AG04449 (cell line): Measurements from ENCODE around the gene PCNA.
"Not testable (repeated sequence)": the region's sequence is repeated elsewhere in the genome, so short reads cannot be mapped to it uniquely, and the experiment has no call there.

Experiments
- CTCF ChIA-PET: fragments of 350-600 bp; formaldehyde crosslinking; extraction: SDS; loops from one replicate; lab custom pipeline; 2021; ENCODE audit warnings: antibody characterized with exemption; lab: Yijun Ruan, JAX
- POLR2A ChIA-PET: fragments of 400-600, 350-600 bp; formaldehyde crosslinking; extraction: SDS; loops from one replicate; lab custom pipeline; 2020; ENCODE audit warnings: antibody characterized with exemption, inconsistent platforms; lab: Yijun Ruan, JAX
- DNase-seq: peaks from one replicate; pipeline ENCODE4 v3.0.0-alpha.2; 2010; ENCODE audit warnings: low read depth, low spot score
- H3K4me3 ChIP-seq: 2 replicates; pipeline ENCODE4 v1.5.1; 2011; ENCODE audit warnings: low read depth, mild to moderate bottlenecking, control low read depth, low read length
- TF ChIP-seq, protein P1 (sequence below): IDR thresholded peaks from one replicate; pipeline ENCODE4 v1.5.1; 2011; ENCODE audit warnings: mild to moderate bottlenecking, moderate library complexity, low read length, control low read depth, inconsistent platforms; ENCODE audit not compliant: insufficient read depth; ENCODE audit errors: missing control alignments

The PCNA gene

DNA sequence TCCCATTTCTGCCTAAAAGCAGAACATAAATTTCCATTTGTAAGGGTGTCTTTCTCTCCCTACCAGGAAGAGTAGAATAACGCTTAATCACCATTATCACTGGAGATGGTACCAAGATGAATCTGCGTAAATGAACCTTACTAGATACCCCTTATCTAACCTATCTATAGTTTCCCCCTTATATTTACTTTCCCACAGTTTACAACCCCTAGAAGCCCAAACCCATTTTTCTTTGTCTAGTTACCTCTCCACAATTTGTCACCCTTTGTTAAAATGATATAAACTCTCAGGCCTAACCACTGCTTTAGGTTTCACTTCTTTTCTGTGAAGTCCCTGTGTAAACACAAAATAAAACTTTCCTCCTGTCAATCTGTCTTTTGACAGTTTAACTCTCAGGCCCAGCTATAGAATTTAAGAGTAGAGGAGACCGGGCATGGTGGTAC lies 45.5 kb downstream of the PCNA start:
- H3K4me3 ChIP-seq, result no peak overlapping the region
- ChIA-PET CTCF (interaction anchor here (1.7 kb wide), 2 partner anchors 27 to 118 kb away, joined by 5 read pairs; no protein-coding TSS in a partner anchor), POLR2A (no interaction called here)
- no peak for DNase-seq
- TF ChIP-seq, protein P1, sequence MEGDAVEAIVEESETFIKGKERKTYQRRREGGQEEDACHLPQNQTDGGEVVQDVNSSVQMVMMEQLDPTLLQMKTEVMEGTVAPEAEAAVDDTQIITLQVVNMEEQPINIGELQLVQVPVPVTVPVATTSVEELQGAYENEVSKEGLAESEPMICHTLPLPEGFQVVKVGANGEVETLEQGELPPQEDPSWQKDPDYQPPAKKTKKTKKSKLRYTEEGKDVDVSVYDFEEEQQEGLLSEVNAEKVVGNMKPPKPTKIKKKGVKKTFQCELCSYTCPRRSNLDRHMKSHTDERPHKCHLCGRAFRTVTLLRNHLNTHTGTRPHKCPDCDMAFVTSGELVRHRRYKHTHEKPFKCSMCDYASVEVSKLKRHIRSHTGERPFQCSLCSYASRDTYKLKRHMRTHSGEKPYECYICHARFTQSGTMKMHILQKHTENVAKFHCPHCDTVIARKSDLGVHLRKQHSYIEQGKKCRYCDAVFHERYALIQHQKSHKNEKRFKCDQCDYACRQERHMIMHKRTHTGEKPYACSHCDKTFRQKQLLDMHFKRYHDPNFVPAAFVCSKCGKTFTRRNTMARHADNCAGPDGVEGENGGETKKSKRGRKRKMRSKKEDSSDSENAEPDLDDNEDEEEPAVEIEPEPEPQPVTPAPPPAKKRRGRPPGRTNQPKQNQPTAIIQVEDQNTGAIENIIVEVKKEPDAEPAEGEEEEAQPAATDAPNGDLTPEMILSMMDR, result no peak

DNA sequence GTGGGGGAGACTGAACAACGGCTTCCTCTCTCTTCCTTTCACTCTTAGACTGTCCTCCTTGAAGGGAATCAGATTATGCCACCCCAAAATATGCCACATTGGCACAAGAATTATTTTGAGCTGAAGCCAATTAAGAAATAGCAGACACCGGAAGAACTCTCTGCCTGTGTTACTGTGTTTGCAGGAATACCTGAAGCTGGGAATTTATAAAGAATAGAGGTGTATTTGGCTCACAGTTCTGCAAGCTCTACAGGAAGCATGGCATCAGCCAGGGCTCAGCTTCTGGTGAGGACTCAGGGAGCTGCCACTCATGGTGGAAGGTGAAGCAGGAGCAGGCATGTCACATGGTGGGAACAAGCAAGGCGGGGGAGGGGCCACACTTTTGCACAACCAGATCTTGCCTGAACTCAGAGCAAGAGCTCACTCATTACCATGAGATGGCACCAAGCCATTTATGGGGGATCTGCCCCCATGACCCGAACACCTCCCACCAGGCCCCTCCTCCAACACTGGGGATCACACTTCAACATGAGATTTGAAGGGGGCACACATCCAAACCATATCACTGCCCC lies 46.0 kb downstream of the PCNA start:
- ChIA-PET POLR2A (no interaction called here), CTCF (interaction anchor here (1.0 to 1.7 kb wide), 3 partner anchors 17 to 119 kb away, joined by 4 to 5 read pairs (median 5); no protein-coding TSS in a partner anchor)
- DNase-seq, result no peak

DNA sequence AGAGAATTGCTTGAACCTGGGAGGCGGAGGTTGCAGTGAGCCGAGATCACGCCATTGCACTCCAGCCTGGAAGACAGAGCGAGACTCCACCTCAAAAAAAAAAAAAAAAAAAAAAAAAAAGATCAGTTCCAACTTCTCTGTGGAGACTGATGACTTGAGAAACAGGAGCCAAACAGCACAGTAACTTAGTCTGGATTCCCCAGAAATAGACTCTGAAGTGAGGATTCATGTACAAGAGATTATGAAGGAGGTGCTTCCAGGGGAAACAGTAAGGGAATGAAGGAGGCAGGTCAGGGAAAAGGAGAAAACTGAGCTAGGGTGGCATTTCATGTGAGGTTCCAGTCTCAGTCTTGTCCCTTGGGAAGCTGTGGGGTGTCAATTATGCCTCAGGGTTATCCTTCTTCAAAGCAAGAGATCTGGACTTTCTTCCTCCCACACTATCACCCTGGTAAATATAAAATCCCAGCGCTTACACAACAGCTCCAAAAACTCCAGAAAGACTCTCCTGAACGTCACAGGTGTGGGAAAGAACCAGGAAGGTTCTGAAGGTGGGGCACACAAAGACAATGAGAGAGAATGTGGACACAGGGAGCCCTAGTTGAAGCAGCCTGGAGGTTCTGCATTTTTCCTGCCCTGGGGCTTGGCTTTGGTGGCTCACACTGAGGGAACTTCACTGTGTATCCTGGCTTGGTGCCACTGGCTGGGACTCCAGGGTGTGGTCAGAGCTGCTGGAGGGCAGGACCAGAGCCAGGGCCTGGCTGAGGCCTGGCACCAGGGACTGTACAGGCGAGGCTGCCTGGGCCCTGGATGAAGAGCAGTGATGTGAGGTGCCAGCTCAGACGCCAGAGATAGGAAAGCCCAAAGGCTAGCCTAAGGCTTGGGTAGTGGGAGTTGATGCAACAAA lies 46.8 kb downstream of the PCNA start:
- H3K4me3 ChIP-seq, result no peak overlapping the region
- CTCF ChIA-PET, result interaction anchor here (1.0 to 1.7 kb wide), 4 partner anchors 16 to 185 kb away, joined by 4 to 5 read pairs (median 4); no protein-coding TSS in a partner anchor
- TF ChIP-seq, protein P1, result no peak
- POLR2A ChIA-PET, result interaction anchor here (0.8 kb wide), 1 partner anchor 17 kb away, joined by 3 read pairs; no protein-coding TSS in a partner anchor
- DNase-seq, result no peak

More for the DNA sequence above, 46.0 kb downstream of the PCNA start:
- no peak overlapping the region for H3K4me3 ChIP-seq
- TF ChIP-seq, protein P1, result no peak

DNA sequence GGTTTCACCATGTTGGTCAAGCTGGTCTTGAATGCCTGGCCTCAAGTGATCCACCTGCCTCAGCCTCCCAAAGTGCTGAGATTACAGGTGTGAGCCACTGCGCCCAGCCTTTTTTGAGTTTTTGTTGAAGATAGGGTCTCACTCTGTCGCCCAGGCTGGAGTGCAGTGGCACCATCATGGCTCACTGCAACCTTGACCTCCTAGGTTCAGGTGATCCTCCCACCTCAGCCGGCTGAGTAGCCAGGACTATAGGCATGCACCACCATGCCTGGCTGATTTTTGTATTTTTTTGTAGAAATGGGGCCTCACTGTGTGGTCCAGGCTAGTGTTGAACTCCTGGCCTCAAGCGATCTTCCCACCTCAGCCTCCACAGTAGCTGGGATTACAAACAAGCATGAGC lies 47.8 kb downstream of the PCNA start:
- DNase-seq, H3K4me3 ChIP-seq, POLR2A ChIA-PET: not testable (repeated sequence)
- CTCF ChIA-PET, result interaction anchor here (1.4 kb wide), 1 partner anchor 184 kb away, joined by 4 read pairs; no protein-coding TSS in a partner anchor

DNA sequence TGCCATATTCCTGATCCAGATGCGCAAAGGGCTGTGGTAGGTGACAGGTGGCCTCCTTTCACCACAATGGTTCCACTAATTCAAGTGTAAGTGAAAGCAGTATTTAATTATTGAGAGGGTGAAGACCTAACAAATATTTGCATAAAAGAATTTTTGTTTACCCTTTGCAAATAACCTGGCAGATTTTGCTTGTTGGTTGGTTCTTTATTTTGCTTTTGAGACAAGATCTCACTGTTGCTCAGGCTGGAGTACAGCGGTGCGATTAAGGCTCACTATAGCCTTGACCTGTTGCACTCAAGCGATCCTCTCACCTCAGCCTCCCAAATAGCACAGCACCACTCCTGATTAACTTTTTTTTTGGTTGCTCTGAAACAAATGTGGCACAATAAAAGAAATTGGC lies 49.2 kb downstream of the PCNA start:
- ChIA-PET CTCF (interaction anchor here (1.1 kb wide), 1 partner anchor 30 kb away, joined by 3 read pairs; no protein-coding TSS in a partner anchor), POLR2A (no interaction called here)
- TF ChIP-seq, protein P1, result no peak
- no peak overlapping the region for H3K4me3 ChIP-seq
- DNase-seq, result no peak

DNA sequence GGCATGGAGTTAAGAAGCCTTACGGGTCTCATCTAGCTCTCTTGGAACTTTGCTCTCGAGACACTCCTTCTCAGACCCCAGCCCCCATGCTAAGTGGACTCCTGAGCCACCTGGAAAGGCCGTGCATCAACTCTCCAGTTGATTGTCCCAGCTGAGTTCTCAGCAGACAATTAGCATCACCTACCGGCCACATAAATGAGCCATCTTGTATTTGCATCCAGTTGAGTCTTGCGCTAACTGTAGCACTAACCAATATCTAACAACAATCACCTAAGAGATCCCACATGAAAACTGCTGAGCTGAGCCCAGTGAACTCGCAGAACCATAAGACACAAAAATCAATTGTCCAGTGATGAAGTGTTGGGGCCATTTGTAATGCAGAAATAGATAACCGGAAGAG lies 49.7 kb downstream of the PCNA start:
- TF ChIP-seq, protein P1, result no peak
- no peak overlapping the region for H3K4me3 ChIP-seq
- POLR2A ChIA-PET, result no interaction called here
- CTCF ChIA-PET, result no interaction called here
- DNase-seq, result no peak
